ENCODE results near the gene PLOD2. TPM values are rescaled to one million over a fixed set of nuclear protein-coding genes. Genes with fewer than 3 reads are reported as not detected.

PLOD2 gene
- polyA plus RNA-seq, 1 donor (not counting 4 experiments of a cell fraction or from before 2014, with no cell fraction given) = 30.0 TPM

DNA sequence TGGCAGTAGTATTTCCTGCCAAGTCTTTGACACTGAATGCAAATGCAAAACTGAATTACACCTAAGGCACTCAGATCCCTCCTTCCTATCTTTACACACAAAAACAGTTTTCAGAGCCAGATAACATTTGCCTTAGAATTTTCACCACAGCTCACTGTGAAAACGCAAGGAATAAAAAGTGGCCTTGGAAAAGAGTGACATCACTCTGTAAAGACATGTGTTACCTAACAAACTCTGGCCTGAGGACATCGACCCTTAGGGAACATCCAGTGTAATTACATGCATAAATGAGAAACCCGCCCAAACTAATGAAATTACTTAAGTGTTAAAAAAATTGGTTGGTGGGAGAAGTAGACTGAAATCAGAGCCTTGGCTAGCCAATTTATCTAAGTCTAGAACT, 88.9 kb downstream of the PLOD2 start:
- no peak for TF ChIP-seq CTCF (optimal IDR thresholded peaks at IDR 0.05 in 1 of 3, IDR thresholded peaks at IDR 0.05 in 1 of 3, conservative IDR thresholded peaks at IDR 0.05 in 1 of 3; ENCODE audit: extremely low read depth in 1 of 3, insufficient read depth in 2 of 3, low read length in 3 of 3)
- Histone ChIP-seq H3K27me3 (ENCODE audit: control insufficient read depth, extremely low read depth, insufficient read depth, low read length) (no peaks in the 10 kb centered on the region), H3K9ac (ENCODE audit: control insufficient read depth, extremely low read depth, insufficient read depth, low read length) (no peak overlapping the region), H3K27ac (ENCODE audit: control insufficient read depth, insufficient read depth, low read length) (no peak overlapping the region), H3K9me3 (ENCODE audit: control insufficient read depth, low read depth, low read length) (no peaks in the 10 kb centered on the region), H3K9me1 (ENCODE audit: control insufficient read depth, extremely low read depth, insufficient read depth, low read length) (no peaks in the 10 kb centered on the region), H3K4me3 (ENCODE audit: control insufficient read depth in 2 of 3, extremely low read depth in 1 of 3, insufficient read depth in 2 of 3, low read depth in 1 of 3, low read length in 3 of 3) (no peak overlapping the region), H4K20me1 (ENCODE audit: control insufficient read depth, extremely low read depth, insufficient read depth, low read length) (no peaks in the 10 kb centered on the region), H3K36me3 (ENCODE audit: control insufficient read depth in 2 of 2, extremely low read depth in 1 of 2, insufficient read depth in 2 of 2, low read length in 2 of 2) (no peaks in the 10 kb centered on the region), H3K4me2 (ENCODE audit: control insufficient read depth, extremely low read depth, insufficient read depth, low read depth, low read length) (no peak overlapping the region), H3K4me1 (ENCODE audit: control insufficient read depth, extremely low read depth, insufficient read depth, low read length) (no peaks in the 10 kb centered on the region), H3K79me2 (ENCODE audit: control insufficient read depth, insufficient read depth, low read length) (no peaks in the 10 kb centered on the region), H2AFZ (ENCODE audit: control insufficient read depth, low read length) (no peak overlapping the region)
- DNase-seq (ENCODE audit: low read depth, low spot score) = no peak
- FAIRE-seq = no peak
- dilution Hi-C loops (cut with MboI; ENCODE audit: extremely low pct_ligation_motif_present, low sequenced_read_pairs) = no loop called here

- Histone ChIP-seq H3K4me1 (ENCODE audit: control insufficient read depth, extremely low read depth, insufficient read depth, low read length) (no peaks in the 10 kb centered on the region), H3K4me2 (ENCODE audit: control insufficient read depth, extremely low read depth, insufficient read depth, low read depth, low read length) (no peak overlapping the region), H3K9me1 (ENCODE audit: control insufficient read depth, extremely low read depth, insufficient read depth, low read length) (no peaks in the 10 kb centered on the region), H3K27me3 (ENCODE audit: control insufficient read depth, extremely low read depth, insufficient read depth, low read length) (no peaks in the 10 kb centered on the region), H2AFZ (ENCODE audit: control insufficient read depth, low read length) (no peak overlapping the region), H3K27ac (ENCODE audit: control insufficient read depth, insufficient read depth, low read length) (no peak overlapping the region), H3K4me3 (ENCODE audit: control insufficient read depth in 2 of 3, extremely low read depth in 1 of 3, insufficient read depth in 2 of 3, low read depth in 1 of 3, low read length in 3 of 3) (no peak overlapping the region), H3K79me2 (ENCODE audit: control insufficient read depth, insufficient read depth, low read length) (no peaks in the 10 kb centered on the region), H3K9me3 (ENCODE audit: control insufficient read depth, low read depth, low read length) (no peaks in the 10 kb centered on the region), H3K36me3 (ENCODE audit: control insufficient read depth in 2 of 2, extremely low read depth in 1 of 2, insufficient read depth in 2 of 2, low read length in 2 of 2) (no peaks in the 10 kb centered on the region), H4K20me1 (ENCODE audit: control insufficient read depth, extremely low read depth, insufficient read depth, low read length) (no peaks in the 10 kb centered on the region), H3K9ac (ENCODE audit: control insufficient read depth, extremely low read depth, insufficient read depth, low read length) (no peak overlapping the region)
- DNase-seq (ENCODE audit: low read depth, low spot score) (no peak), FAIRE-seq (no peak)
- dilution Hi-C loops (cut with MboI; ENCODE audit: extremely low pct_ligation_motif_present, low sequenced_read_pairs) = no loop called here
- TF ChIP-seq CTCF (optimal IDR thresholded peaks at IDR 0.05 in 1 of 3, IDR thresholded peaks at IDR 0.05 in 1 of 3, conservative IDR thresholded peaks at IDR 0.05 in 1 of 3; ENCODE audit: extremely low read depth in 1 of 3, insufficient read depth in 2 of 3, low read length in 3 of 3) (no peak), EZH2 (IDR thresholded peaks at IDR 0.05; ENCODE audit: low read length) (no peak)
Observed at GRCh38 chr3:146071632-146072031, 89.4 kb downstream of the PLOD2 start.
